ENCODE data around the gene GADL1. TPM values are rescaled to one million over a fixed set of nuclear protein-coding genes. Genes with fewer than 3 reads are reported as not detected.

The GADL1 gene
- total RNA-seq, 1 experiment from 2014 or later: 0.09 TPM

GRCh38 chr3:30912301-30912700 is 17.8 kb upstream of the GADL1 start:
- Histone ChIP-seq H4K91ac (ENCODE audit: insufficient read length, low read depth, low read length) (no peak overlapping the region), H2AFZ (ENCODE audit: low read length) (no peak overlapping the region), H2BK20ac (ENCODE audit: low read depth, low read length, poor library complexity, severe bottlenecking) (no peak overlapping the region), H4K20me1 (ENCODE audit: control insufficient read depth, insufficient read depth, insufficient read length) (no peaks in the 10 kb centered on the region), H4K5ac (ENCODE audit: insufficient read length, low read depth, low read length) (no peak overlapping the region), H2AK5ac (ENCODE audit: insufficient read length, low read length) (no peak overlapping the region), H2BK5ac (ENCODE audit: insufficient read length, low read length) (no peak overlapping the region), H3K56ac (ENCODE audit: insufficient read length, low read depth, low read length) (no peak overlapping the region), H3K23me2 (ENCODE audit: insufficient read length, low read depth, low read length, poor library complexity, severe bottlenecking) (no peaks in the 10 kb centered on the region), H3K79me1 (ENCODE audit: insufficient read depth, low read depth, low read length, poor library complexity, severe bottlenecking) (no peaks in the 10 kb centered on the region), H3T11ph (ENCODE audit: low read length) (no peak overlapping the region), H3K4ac (ENCODE audit: low read depth, low read length) (no peak overlapping the region), H2BK12ac (ENCODE audit: insufficient read length, low read depth, low read length) (no peak overlapping the region), H3K18ac (ENCODE audit: insufficient read length, low read depth, low read length) (no peak overlapping the region), H3K9ac (ENCODE audit: extremely low read depth, insufficient read length, low read length) (no peak overlapping the region), H3K27me3 (ENCODE audit: insufficient read depth, low read length) (no peaks in the 10 kb centered on the region), H3K4me1 (ENCODE audit: insufficient read depth, low read length) (no peaks in the 10 kb centered on the region; the same call in 1 of the 2 replicates), H3K9me3 (ENCODE audit: control insufficient read depth, low read depth, low read length) (no peaks in the 10 kb centered on the region), H3K14ac (ENCODE audit: insufficient read depth, low read length) (no peak overlapping the region), H2BK15ac (ENCODE audit: low read depth, low read length) (no peak overlapping the region), H3K79me2 (ENCODE audit: insufficient read depth, low read length) (no peaks in the 10 kb centered on the region), H3K27ac (ENCODE audit: insufficient read length, low read depth, low read length) (no peak overlapping the region), H3K23ac (ENCODE audit: insufficient read length, low read depth, low read length) (no peak overlapping the region), H3K4me2 (ENCODE audit: insufficient read depth, insufficient read length, low read length) (no peak overlapping the region), H2BK120ac (ENCODE audit: low read depth, low read length, poor library complexity, severe bottlenecking) (no peak overlapping the region), H4K8ac (replicated peaks; ENCODE audit: insufficient read length, low read depth, low read length) (no peak overlapping the region)
- H3K4me1 Mint-ChIP-seq: peaks cover 22 to 29% of the 10 kb centered on the region in 2 experiments
- H3K4me3 Mint-ChIP-seq: no peak overlapping the region; a peak in 1 of 5 replicates
- H3K27me3 Mint-ChIP-seq (ENCODE audit: low read depth): peaks cover 4% of the 10 kb centered on the region; the same call in 1 of the 2 replicates
- no peaks in the 10 kb centered on the region for H3K36me3 Mint-ChIP-seq (ENCODE audit: insufficient read depth in 1 of 3, low read depth in 3 of 3)
- no peak overlapping the region for H3K27ac Mint-ChIP-seq
- DNase-seq: no peak
- no peaks in the 10 kb centered on the region for H3K9me3 Mint-ChIP-seq
- TF ChIP-seq CTCF (conservative IDR thresholded peaks at IDR 0.05): no peak

Measured in H9 (cell line).